ENCODE results near the gene ACOT13. TPM values are rescaled to one million over a fixed set of nuclear protein-coding genes. Genes with fewer than 3 reads are reported as not detected.
A peak's percentile ranks its signal among the peaks of the same experiment; 100 is the strongest.
"Not testable (repeated sequence)": the region's sequence is repeated elsewhere in the genome, so short reads cannot be mapped to it uniquely, and the experiment has no call there.

Gene ACOT13
- total RNA-seq, 1 donor from 2014 or later = 3.2 TPM

- DNase-seq (ENCODE audit: low read depth in 2 of 2) = no peak
Measured at GRCh38 chr6:24721461-24722215, 54.8 kb downstream of the ACOT13 start.

- no peak for DNase-seq (ENCODE audit: low read depth in 2 of 2)
Measured at GRCh38 chr6:24723270-24723669, 56.4 kb downstream of the ACOT13 start.

- DNase-seq (ENCODE audit: low read depth in 2 of 2) = not testable (repeated sequence)
Measured at GRCh38 chr6:24730653-24731052, 63.8 kb downstream of the ACOT13 start.

GRCh38 chr6:24731456-24732134 is 64.7 kb downstream of the ACOT13 start:
- DNase-seq (ENCODE audit: low read depth in 2 of 2) = not testable (repeated sequence)

- DNase-seq (ENCODE audit: low read depth in 2 of 2) = no peak
Measured at GRCh38 chr6:24734166-24734565, 67.3 kb downstream of the ACOT13 start.

GRCh38 chr6:24734710-24735109 is 67.8 kb downstream of the ACOT13 start:
- DNase-seq (ENCODE audit: low read depth in 2 of 2) = not testable (repeated sequence)

GRCh38 chr6:24738741-24739140 is 71.9 kb downstream of the ACOT13 start:
- no peak for DNase-seq (ENCODE audit: low read depth in 2 of 2)

GRCh38 chr6:24740861-24741260 is 74.0 kb downstream of the ACOT13 start:
- peak in 1 of 2 donors; percentile 2 for DNase-seq (ENCODE audit: low read depth in 2 of 2)

- no peak for DNase-seq (ENCODE audit: low read depth in 2 of 2)
Measured at GRCh38 chr6:24742216-24742738, 75.4 kb downstream of the ACOT13 start.

GRCh38 chr6:24743265-24743943 is 76.5 kb downstream of the ACOT13 start:
- DNase-seq (ENCODE audit: low read depth in 2 of 2) = peak; percentile 9 to 95

- no peak for DNase-seq (ENCODE audit: low read depth in 2 of 2)
Measured at GRCh38 chr6:24743944-24744335, 77.1 kb downstream of the ACOT13 start.

- no peak for DNase-seq (ENCODE audit: low read depth in 2 of 2)
Measured at GRCh38 chr6:24744911-24745310, 78.0 kb downstream of the ACOT13 start.

GRCh38 chr6:24749297-24749696 is 82.4 kb downstream of the ACOT13 start:
- no peak for DNase-seq (ENCODE audit: low read depth in 2 of 2)

GRCh38 chr6:24750878-24751277 is 84.0 kb downstream of the ACOT13 start:
- not testable (repeated sequence) for DNase-seq (ENCODE audit: low read depth in 2 of 2)

- DNase-seq (ENCODE audit: low read depth in 2 of 2) = no peak
Measured at GRCh38 chr6:24752503-24752902, 85.6 kb downstream of the ACOT13 start.

- DNase-seq (ENCODE audit: low read depth in 2 of 2) = no peak
Measured at GRCh38 chr6:24752917-24753492, 86.1 kb downstream of the ACOT13 start.

- no peak for DNase-seq (ENCODE audit: low read depth in 2 of 2)
Measured at GRCh38 chr6:24753545-24753944, 86.7 kb downstream of the ACOT13 start.

GRCh38 chr6:24754378-24754777 is 87.5 kb downstream of the ACOT13 start:
- not testable (repeated sequence) for DNase-seq (ENCODE audit: low read depth in 2 of 2)

Data from lung microvascular endothelial cell (primary cell).